Neural crest cell (in vitro differentiated cells): ENCODE results near the gene RUNDC3A. TPM values are rescaled to one million over a fixed set of nuclear protein-coding genes. Genes with fewer than 3 reads are reported as not detected.

Experiments used
- DNase-seq: peaks from one replicate; pipeline ENCODE4 v3.0.0; 2021; ENCODE audit warnings: low read depth, mixed read lengths, low spot score
- H3K27ac Mint-ChIP-seq: one replicate; pipeline ENCODE4 v1.8.0; 2021; ENCODE audit warnings: mild to moderate bottlenecking, mixed read lengths; ENCODE audit not compliant: unreplicated experiment
- H3K27me3 Mint-ChIP-seq: 2 replicates; pipeline ENCODE4 v1.8.0; 2021; ENCODE audit warnings: low read depth, mild to moderate bottlenecking, mixed read lengths
- H3K36me3 Mint-ChIP-seq: 2 replicates; pipeline ENCODE4 v1.8.0; 2021; ENCODE audit warnings: low read depth, mild to moderate bottlenecking, mixed read lengths
- H3K4me1 Mint-ChIP-seq: 2 replicates; pipeline ENCODE4 v1.8.0; 2021; ENCODE audit warnings: mixed read lengths
- H3K4me3 Mint-ChIP-seq: one replicate; pipeline ENCODE4 v1.8.0; 2021; ENCODE audit warnings: mild to moderate bottlenecking, mixed read lengths
- H3K9me3 Mint-ChIP-seq: 2 replicates; pipeline ENCODE4 v1.8.0; 2021; ENCODE audit warnings: mixed read lengths
- CTCF ChIP-seq: fragments of 200-600 bp; sonication (generic); conservative IDR thresholded peaks from 2 replicates; pipeline ENCODE4 v1.5.0; 2021; ENCODE audit warnings: antibody characterized with exemption, mild to moderate bottlenecking
- total RNA-seq: library from RNA; stranded (reverse); gene quantifications from 2 replicates; pipeline ENCODE4 v1.2.1, GENCODE V29; 2021

RUNDC3A gene
- total RNA-seq, 1 donor from 2014 or later, result 12.9 TPM

DNA sequence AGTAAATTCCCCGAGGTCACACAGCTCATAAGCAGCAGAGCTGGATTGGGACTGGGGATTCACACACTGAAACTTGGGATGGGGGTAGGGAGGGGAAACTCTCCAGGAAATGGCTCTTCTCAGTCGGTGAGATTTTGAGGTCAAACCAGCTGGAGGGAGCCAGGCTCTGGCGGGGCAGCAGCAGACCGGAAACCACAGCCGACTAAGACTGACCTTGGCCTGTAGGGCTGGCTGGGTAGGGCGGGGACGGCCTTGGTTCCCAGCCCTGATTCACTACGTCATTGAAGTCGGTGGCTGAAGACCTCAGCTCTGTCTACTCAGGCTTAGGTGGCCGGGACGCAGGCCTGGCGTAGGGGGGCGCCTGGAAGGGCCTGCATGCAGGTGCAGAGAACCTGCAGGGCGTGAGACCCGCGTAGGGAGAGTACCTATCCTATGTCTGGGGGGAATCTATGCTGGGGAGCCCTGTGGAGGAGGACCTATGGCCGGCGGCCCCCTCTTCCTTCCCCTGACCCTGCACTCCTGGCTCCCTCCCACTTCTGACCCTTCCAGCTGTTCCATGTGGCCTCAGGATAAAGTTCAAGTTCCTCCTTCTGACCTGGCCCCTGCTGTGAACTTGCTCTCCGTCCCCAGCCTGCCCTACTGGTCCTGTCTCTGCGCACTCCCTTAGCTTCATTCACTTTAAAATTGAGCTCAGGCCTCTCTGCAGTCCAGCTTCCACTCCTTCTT is 28.6 kb upstream of the RUNDC3A start:
- H3K27ac Mint-ChIP-seq, result no peak overlapping the region

DNA sequence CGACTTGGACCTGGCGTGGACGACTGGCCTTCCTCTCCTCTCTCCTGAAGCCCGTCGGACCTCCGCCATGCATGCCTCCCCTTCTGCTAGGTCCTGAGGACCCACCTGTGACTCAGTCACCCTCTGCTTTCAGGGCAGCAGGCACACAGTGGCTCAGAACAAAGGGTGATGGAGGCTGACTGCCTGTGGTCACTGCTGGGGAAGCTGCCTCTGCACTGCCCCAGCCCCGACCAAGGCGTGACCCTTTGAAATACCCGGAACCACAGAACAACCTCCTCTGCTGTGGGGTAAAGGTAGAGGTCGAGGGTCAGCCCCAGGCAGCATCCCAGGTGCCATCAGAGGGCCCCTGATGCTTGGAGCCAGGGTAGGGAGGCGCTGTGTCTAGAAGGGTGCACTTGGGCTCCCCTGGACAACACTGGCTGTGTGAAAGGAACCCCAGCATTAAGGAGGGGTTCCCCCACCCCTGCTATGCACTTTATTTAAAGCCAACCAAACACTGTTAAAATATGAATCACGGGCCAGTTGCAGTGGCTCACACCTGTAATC is 27.9 kb upstream of the RUNDC3A start:
- H3K27me3 Mint-ChIP-seq, result peaks cover 11% of the 10 kb centered on the region
- no peaks in the 10 kb centered on the region for H3K36me3 Mint-ChIP-seq
- no peak for DNase-seq
- TF ChIP-seq CTCF, result no peak
- peaks cover 11% of the 10 kb centered on the region for H3K4me1 Mint-ChIP-seq
- H3K9me3 Mint-ChIP-seq, result no peaks in the 10 kb centered on the region
- no peak overlapping the region for H3K27ac Mint-ChIP-seq
- H3K4me3 Mint-ChIP-seq, result no peak overlapping the region

More for the DNA sequence above, 28.6 kb upstream of the RUNDC3A start:
- H3K4me3 Mint-ChIP-seq, result no peak overlapping the region
- TF ChIP-seq CTCF, result no peak
- H3K36me3 Mint-ChIP-seq, result no peaks in the 10 kb centered on the region
- no peaks in the 10 kb centered on the region for H3K9me3 Mint-ChIP-seq
- H3K4me1 Mint-ChIP-seq, result peaks cover 11% of the 10 kb centered on the region
- DNase-seq, result peak; percentile 11
- peaks cover 16% of the 10 kb centered on the region for H3K27me3 Mint-ChIP-seq

- peaks cover 11% of the 10 kb centered on the region for H3K4me1 Mint-ChIP-seq
- H3K9me3 Mint-ChIP-seq, result no peaks in the 10 kb centered on the region
- DNase-seq, result no peak
- no peak overlapping the region for H3K4me3 Mint-ChIP-seq
- no peak for TF ChIP-seq CTCF
- no peaks in the 10 kb centered on the region for H3K36me3 Mint-ChIP-seq
- H3K27me3 Mint-ChIP-seq, result peaks cover 11% of the 10 kb centered on the region
- no peak overlapping the region for H3K27ac Mint-ChIP-seq
These were observed 26.8 kb upstream of the RUNDC3A start for GRCh38 chr17:44281570-44281969.

DNA sequence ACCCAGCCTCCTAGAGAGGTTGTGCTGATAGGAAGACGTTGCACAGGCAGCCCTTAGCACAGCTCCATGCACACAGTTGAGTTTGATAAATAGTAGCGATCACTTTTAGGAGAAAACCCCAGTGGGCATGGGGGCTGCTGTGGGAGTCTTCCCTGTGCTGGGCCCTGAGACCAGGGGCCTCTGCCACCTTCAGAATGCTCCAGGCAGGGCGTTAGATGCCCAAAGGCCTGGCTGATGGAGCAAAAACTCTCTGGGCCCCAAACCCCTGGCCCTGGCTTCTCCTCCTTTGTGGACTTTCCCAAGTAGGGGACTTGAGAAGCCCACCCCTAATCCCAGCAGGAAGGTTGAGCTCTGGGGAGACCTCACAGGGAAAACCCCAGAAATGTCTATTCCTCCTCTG is 26.1 kb upstream of the RUNDC3A start:
- Mint-ChIP-seq H3K36me3 (no peaks in the 10 kb centered on the region), H3K4me3 (no peak overlapping the region), H3K27me3 (peaks cover 11% of the 10 kb centered on the region), H3K9me3 (no peaks in the 10 kb centered on the region), H3K4me1 (peaks cover 11% of the 10 kb centered on the region), H3K27ac (no peak overlapping the region)
- no peak for DNase-seq
- TF ChIP-seq CTCF, result no peak

DNA sequence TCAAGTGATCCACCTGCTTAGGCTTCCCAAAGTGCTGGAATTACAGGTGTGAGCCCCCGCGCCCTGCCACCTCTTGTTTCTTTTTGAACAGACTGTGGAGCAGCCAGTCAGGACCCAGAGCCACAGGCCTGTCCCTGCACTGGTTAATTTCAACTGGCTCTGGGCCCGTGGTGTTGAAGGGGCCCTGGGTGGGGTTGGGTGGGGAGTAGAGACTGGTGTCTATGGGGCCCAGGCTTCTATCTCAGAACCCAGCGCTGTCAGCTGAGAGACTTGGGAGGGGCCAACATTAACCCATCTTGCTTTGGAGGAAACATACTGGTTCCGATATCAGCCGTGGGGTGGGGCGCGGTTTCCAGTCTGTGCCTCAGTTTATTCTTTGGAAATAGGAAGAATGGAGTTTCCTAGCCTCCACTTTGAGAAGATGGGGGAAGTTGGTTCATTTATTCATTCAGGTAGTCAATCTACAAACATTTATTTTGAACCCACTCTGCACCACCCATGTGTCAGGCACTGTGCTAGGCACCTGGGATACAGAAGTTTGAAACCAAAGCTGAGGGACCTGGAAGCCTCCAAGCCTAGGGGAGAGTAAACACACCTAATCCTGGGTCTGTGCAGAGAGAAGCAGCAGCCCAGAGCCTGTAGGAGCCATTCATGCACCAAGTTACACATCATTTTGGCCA is 24.9 kb upstream of the RUNDC3A start:
- Mint-ChIP-seq H3K27ac (no peak overlapping the region), H3K36me3 (no peaks in the 10 kb centered on the region), H3K9me3 (no peaks in the 10 kb centered on the region), H3K4me1 (peaks cover 11% of the 10 kb centered on the region), H3K4me3 (no peak overlapping the region), H3K27me3 (peaks cover 13% of the 10 kb centered on the region)
- no peak for TF ChIP-seq CTCF
- DNase-seq, result no peak
